Skeletal muscle cell (primary cell): Measurements from ENCODE around the gene UBE3B.
"Not testable (repeated sequence)": the region's sequence is repeated elsewhere in the genome, so short reads cannot be mapped to it uniquely, and the experiment has no call there.

Experiments
- DNase-seq: peaks from one replicate; pipeline ENCODE4 v3.0.0-alpha.2; 2010; ENCODE audit warnings: low read depth
- H3K4me3 ChIP-seq: 2 replicates; pipeline ENCODE4 v1.5.1; 2011; ENCODE audit warnings: low read depth, mild to moderate bottlenecking, control low read depth, low read length, moderate library complexity

The UBE3B gene

GRCh38 chr12:109467978-109468676, 9.3 kb upstream of the UBE3B start:
- no peak overlapping the region for H3K4me3 ChIP-seq
- no peak for DNase-seq

GRCh38 chr12:109469517-109469916, 7.9 kb upstream of the UBE3B start:
- H3K4me3 ChIP-seq = no peak overlapping the region
- DNase-seq = no peak

GRCh38 chr12:109473006-109473405, 4.4 kb upstream of the UBE3B start:
- no peak overlapping the region for H3K4me3 ChIP-seq
- DNase-seq = no peak

- DNase-seq, H3K4me3 ChIP-seq: not testable (repeated sequence)
Observed at GRCh38 chr12:109473526-109474270, 3.7 kb upstream of the UBE3B start.

GRCh38 chr12:109475121-109475520, 2.3 kb upstream of the UBE3B start:
- DNase-seq = no peak
- H3K4me3 ChIP-seq = no peak overlapping the region

- no peak for DNase-seq
- H3K4me3 ChIP-seq = peak overlapping the region; percentile 99
Observed at GRCh38 chr12:109475993-109476806, 1.2 kb upstream of the UBE3B start.

GRCh38 chr12:109476807-109477184, 638 bp upstream of the UBE3B start:
- H3K4me3 ChIP-seq = peak overlapping the region; percentile 99
- no peak for DNase-seq

- DNase-seq = no peak
- H3K4me3 ChIP-seq = peak overlapping the region; percentile 99
Observed at GRCh38 chr12:109477963-109478315, 505 bp downstream of the UBE3B start.

- no peak for DNase-seq
- no peak overlapping the region for H3K4me3 ChIP-seq
Observed at GRCh38 chr12:109479761-109480160, 2.3 kb downstream of the UBE3B start.

- no peak for DNase-seq
- no peak overlapping the region for H3K4me3 ChIP-seq
Observed at GRCh38 chr12:109480356-109480755, 2.9 kb downstream of the UBE3B start.

- no peak overlapping the region for H3K4me3 ChIP-seq
- DNase-seq = no peak
Observed at GRCh38 chr12:109481863-109482262, 4.4 kb downstream of the UBE3B start.

GRCh38 chr12:109482491-109482890, 5.1 kb downstream of the UBE3B start:
- no peak overlapping the region for H3K4me3 ChIP-seq
- no peak for DNase-seq

- no peak for DNase-seq
- H3K4me3 ChIP-seq = no peak overlapping the region
Observed at GRCh38 chr12:109482894-109483293, 5.5 kb downstream of the UBE3B start.

GRCh38 chr12:109483346-109483745, 5.9 kb downstream of the UBE3B start:
- no peak overlapping the region for H3K4me3 ChIP-seq
- no peak for DNase-seq

GRCh38 chr12:109485201-109485600, 7.8 kb downstream of the UBE3B start:
- H3K4me3 ChIP-seq = no peak overlapping the region
- no peak for DNase-seq

- no peak for DNase-seq
- H3K4me3 ChIP-seq = no peak overlapping the region
Observed at GRCh38 chr12:109487181-109488050, 10.0 kb downstream of the UBE3B start.

- DNase-seq = no peak
- no peak overlapping the region for H3K4me3 ChIP-seq
Observed at GRCh38 chr12:109488051-109488665, 10.7 kb downstream of the UBE3B start.

GRCh38 chr12:109489016-109489954, 11.9 kb downstream of the UBE3B start:
- H3K4me3 ChIP-seq = no peak overlapping the region
- DNase-seq = no peak
